ENCODE data around the gene TBCEL.
"Not testable (repeated sequence)": the region's sequence is repeated elsewhere in the genome, so short reads cannot be mapped to it uniquely, and the experiment has no call there.

Gene TBCEL

GRCh38 chr11:121113611-121114010 lies 89.7 kb downstream of the TBCEL start:
- Histone ChIP-seq H3K36me3 (ENCODE audit: control insufficient read depth, low read length) (no peaks in the 10 kb centered on the region), H4K20me1 (ENCODE audit: control insufficient read depth, insufficient read depth, low read depth, low read length) (no peaks in the 10 kb centered on the region), H3K9me3 (ENCODE audit: control insufficient read depth, insufficient read depth, low read length) (no peaks in the 10 kb centered on the region), H3K79me2 (ENCODE audit: control insufficient read depth, low read length) (no peaks in the 10 kb centered on the region), H3K27me3 (ENCODE audit: control insufficient read depth, low read length) (peaks cover 10% of the 10 kb centered on the region), H3F3A (ENCODE audit: control insufficient read depth, insufficient read depth) (no peaks in the 10 kb centered on the region), H3K4me3 (ENCODE audit: low read length) (no peak overlapping the region), H3K4me1 (ENCODE audit: control insufficient read depth, low read length) (no peaks in the 10 kb centered on the region), H3K27ac (ENCODE audit: low read depth, low read length) (no peak overlapping the region), H3K9me2 (replicated peaks; ENCODE audit: control insufficient read depth, low read length) (no peaks in the 10 kb centered on the region), H3K4me2 (ENCODE audit: low read length) (no peak overlapping the region)
- no peak for TF ChIP-seq EZH2phosphoT487 (IDR thresholded peaks at IDR 0.05; ENCODE audit: borderline replicate concordance, low read length)
- TF ChIP-seq, protein P1, sequence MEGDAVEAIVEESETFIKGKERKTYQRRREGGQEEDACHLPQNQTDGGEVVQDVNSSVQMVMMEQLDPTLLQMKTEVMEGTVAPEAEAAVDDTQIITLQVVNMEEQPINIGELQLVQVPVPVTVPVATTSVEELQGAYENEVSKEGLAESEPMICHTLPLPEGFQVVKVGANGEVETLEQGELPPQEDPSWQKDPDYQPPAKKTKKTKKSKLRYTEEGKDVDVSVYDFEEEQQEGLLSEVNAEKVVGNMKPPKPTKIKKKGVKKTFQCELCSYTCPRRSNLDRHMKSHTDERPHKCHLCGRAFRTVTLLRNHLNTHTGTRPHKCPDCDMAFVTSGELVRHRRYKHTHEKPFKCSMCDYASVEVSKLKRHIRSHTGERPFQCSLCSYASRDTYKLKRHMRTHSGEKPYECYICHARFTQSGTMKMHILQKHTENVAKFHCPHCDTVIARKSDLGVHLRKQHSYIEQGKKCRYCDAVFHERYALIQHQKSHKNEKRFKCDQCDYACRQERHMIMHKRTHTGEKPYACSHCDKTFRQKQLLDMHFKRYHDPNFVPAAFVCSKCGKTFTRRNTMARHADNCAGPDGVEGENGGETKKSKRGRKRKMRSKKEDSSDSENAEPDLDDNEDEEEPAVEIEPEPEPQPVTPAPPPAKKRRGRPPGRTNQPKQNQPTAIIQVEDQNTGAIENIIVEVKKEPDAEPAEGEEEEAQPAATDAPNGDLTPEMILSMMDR (IDR thresholded peaks at IDR 0.05; ENCODE audit: low read depth, low read length, poor library complexity, severe bottlenecking), result no peak

DNA sequence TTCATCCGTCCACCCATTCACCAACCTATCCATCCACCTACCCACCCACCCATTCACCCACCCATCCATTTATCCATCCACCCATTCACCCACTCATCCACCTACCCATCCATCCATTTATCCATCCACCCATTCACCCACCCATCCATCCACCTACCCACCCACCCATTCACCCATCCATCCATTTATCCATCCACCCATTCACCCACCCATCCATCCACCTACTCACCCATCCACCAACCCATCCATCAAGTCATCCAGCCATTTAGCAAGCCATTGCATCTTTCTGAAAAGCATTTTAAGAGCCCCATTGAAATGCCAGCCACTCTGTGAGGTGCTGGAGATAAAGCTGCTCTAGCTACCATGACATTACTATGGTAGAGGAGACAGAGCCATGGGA lies 91.1 kb downstream of the TBCEL start:
- not testable (repeated sequence) for H3K79me2 ChIP-seq (ENCODE audit: control insufficient read depth, low read length); H3K4me2 ChIP-seq (ENCODE audit: low read length); H3F3A ChIP-seq (ENCODE audit: control insufficient read depth, insufficient read depth); H3K27me3 ChIP-seq (ENCODE audit: control insufficient read depth, low read length); H3K4me3 ChIP-seq (ENCODE audit: low read length); H3K9me3 ChIP-seq (ENCODE audit: control insufficient read depth, insufficient read depth, low read length); H3K27ac ChIP-seq (ENCODE audit: low read depth, low read length); H3K36me3 ChIP-seq (ENCODE audit: control insufficient read depth, low read length); H4K20me1 ChIP-seq (ENCODE audit: control insufficient read depth, insufficient read depth, low read depth, low read length); H3K9me2 ChIP-seq (replicated peaks; ENCODE audit: control insufficient read depth, low read length); H3K4me1 ChIP-seq (ENCODE audit: control insufficient read depth, low read length)

DNA sequence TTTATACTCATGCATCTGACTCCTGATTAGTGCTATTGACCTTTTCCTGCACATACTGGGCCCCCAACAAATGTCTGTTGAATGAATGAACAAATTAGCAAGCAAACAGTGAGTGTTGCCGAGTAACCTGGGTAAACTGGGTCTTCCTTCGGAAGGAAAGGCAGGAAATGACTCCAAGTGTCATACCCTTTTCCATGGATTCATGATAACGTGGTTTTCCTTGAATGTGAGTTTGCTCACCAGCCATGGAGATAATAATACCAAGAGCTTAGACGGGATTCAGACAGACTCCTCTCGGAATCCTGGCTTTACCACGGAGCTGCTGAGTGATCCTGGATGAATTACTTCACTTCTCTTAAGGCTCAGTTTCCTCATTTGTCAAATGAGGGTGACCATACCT lies 93.9 kb downstream of the TBCEL start:
- Histone ChIP-seq H4K20me1 (ENCODE audit: control insufficient read depth, insufficient read depth, low read depth, low read length) (no peaks in the 10 kb centered on the region), H3F3A (ENCODE audit: control insufficient read depth, insufficient read depth) (no peaks in the 10 kb centered on the region), H3K79me2 (ENCODE audit: control insufficient read depth, low read length) (no peaks in the 10 kb centered on the region), H3K36me3 (ENCODE audit: control insufficient read depth, low read length) (no peaks in the 10 kb centered on the region), H3K4me1 (ENCODE audit: control insufficient read depth, low read length) (no peaks in the 10 kb centered on the region), H3K9me2 (replicated peaks; ENCODE audit: control insufficient read depth, low read length) (no peaks in the 10 kb centered on the region), H3K4me2 (ENCODE audit: low read length) (no peak overlapping the region), H3K4me3 (ENCODE audit: low read length) (no peak overlapping the region), H3K27ac (ENCODE audit: low read depth, low read length) (no peak overlapping the region), H3K9me3 (ENCODE audit: control insufficient read depth, insufficient read depth, low read length) (no peaks in the 10 kb centered on the region), H3K27me3 (ENCODE audit: control insufficient read depth, low read length) (no peaks in the 10 kb centered on the region)
- TF ChIP-seq, protein P1 (IDR thresholded peaks at IDR 0.05; ENCODE audit: low read depth, low read length, poor library complexity, severe bottlenecking), result no peak
- no peak for TF ChIP-seq EZH2phosphoT487 (IDR thresholded peaks at IDR 0.05; ENCODE audit: borderline replicate concordance, low read length)

DNA sequence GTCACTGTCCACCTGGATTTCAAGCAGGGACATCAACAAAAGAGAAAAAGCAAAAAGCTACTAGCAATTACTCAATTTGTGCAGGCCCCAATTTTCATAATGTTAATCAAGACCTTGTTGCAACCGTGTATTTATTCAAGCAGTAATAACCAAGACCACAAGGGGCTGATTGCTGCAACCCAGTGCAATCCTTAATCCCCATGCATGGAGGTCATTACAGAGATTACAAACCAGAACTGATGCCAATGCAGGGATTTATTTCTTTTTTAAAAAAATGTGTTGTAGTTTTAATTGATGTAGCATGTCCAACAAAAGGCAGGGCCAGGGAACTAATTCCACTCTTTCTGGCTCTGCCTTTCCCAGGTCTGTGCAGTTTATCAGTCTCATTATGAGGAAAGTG lies 95.5 kb downstream of the TBCEL start:
- no peaks in the 10 kb centered on the region for H3K9me3 ChIP-seq (ENCODE audit: control insufficient read depth, insufficient read depth, low read length)
- H3K9me2 ChIP-seq (replicated peaks; ENCODE audit: control insufficient read depth, low read length), result no peaks in the 10 kb centered on the region
- H3K27ac ChIP-seq (ENCODE audit: low read depth, low read length), result no peak overlapping the region
- H3K27me3 ChIP-seq (ENCODE audit: control insufficient read depth, low read length), result no peaks in the 10 kb centered on the region
- H3K4me3 ChIP-seq (ENCODE audit: low read length), result no peak overlapping the region
- H3K4me2 ChIP-seq (ENCODE audit: low read length), result no peak overlapping the region
- no peaks in the 10 kb centered on the region for H3K79me2 ChIP-seq (ENCODE audit: control insufficient read depth, low read length)
- TF ChIP-seq, protein P1 (IDR thresholded peaks at IDR 0.05; ENCODE audit: low read depth, low read length, poor library complexity, severe bottlenecking), result no peak
- no peak for TF ChIP-seq EZH2phosphoT487 (IDR thresholded peaks at IDR 0.05; ENCODE audit: borderline replicate concordance, low read length)
- H3K36me3 ChIP-seq (ENCODE audit: control insufficient read depth, low read length), result no peaks in the 10 kb centered on the region
- no peaks in the 10 kb centered on the region for H4K20me1 ChIP-seq (ENCODE audit: control insufficient read depth, insufficient read depth, low read depth, low read length)
- no peaks in the 10 kb centered on the region for H3F3A ChIP-seq (ENCODE audit: control insufficient read depth, insufficient read depth)
- no peaks in the 10 kb centered on the region for H3K4me1 ChIP-seq (ENCODE audit: control insufficient read depth, low read length)

Measured in DOHH2 (cell line).